ENCODE measurements around the gene ZIC1.

GRCh38 chr3:147390589-147391569 lies 18.3 kb upstream of the ZIC1 start:
- TF ChIP-seq ZNF280B (CRISPR knock-in tag; IDR thresholded peaks at IDR 0.05) = no peak
- no peak for TF ChIP-seq NCOA2 (IDR thresholded peaks at IDR 0.05; ENCODE audit: partially characterized antibody in 2 of 2)
- TF ChIP-seq EZH2 (IDR thresholded peaks at IDR 0.05; ENCODE audit: borderline replicate concordance, low read depth, low read length) = no peak
- no peak for TF ChIP-seq STAT6 (CRISPR knock-in tag; IDR thresholded peaks at IDR 0.05)
